Ovary (tissue), 3 donors: ENCODE measurements around the gene DHX57.

Experiments
- CTCF ChIP-seq, 3 donors: fragments of 450-650 bp in 2 of 3; fragments of 200-600 bp in 1 of 3; IDR thresholded peaks; one replicate each; pipeline versions ENCODE4 v1.5.1 to v1.8.0; 2016 to 2022; ENCODE audit warnings: antibody characterized with exemption in 3 of 3, mild to moderate bottlenecking in 1 of 3
- EP300 ChIP-seq: sonication (generic); formaldehyde crosslinking; IDR thresholded peaks from one replicate; pipeline ENCODE4 v1.6.1; 2017; ENCODE audit warnings: antibody characterized with exemption
- donor health status: DM: no; HTN: no; CAD: no.

DNA sequence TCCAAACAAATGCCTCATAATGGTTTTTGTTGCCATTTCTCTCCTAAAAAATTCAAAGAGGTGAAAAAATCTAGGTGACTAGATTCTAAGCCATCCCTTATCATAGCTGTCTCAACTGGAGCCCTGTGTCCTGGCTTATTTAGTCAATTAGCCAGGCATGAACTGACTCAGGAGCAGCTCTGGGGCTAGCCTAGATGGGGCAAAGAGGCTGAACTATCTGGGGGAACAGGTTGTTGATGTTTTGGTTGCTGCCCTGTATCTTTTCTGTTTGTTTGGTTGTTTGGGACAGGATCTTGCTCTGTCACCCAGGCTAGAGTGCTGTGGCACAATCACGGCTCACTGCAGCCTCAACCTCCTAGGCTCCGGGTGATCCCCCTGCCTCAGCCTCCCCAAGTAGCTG is 83.0 kb downstream of the DHX57 start:
- no peak for TF ChIP-seq EP300
- TF ChIP-seq CTCF (IDR thresholded peaks at IDR 0.05), result no peak
